GM12892 (cell line): Measurements from ENCODE around the gene HEATR9.
"Not testable (repeated sequence)": the region's sequence is repeated elsewhere in the genome, so short reads cannot be mapped to it uniquely, and the experiment has no call there.

ENCODE experiments used
- DNase-seq: peaks from one replicate; pipeline ENCODE4 v3.0.0; 2011; ENCODE audit not compliant: insufficient read length
- FAIRE-seq: peaks from 2 replicates; lab custom pipeline; 2011; peaks lifted over from hg19 to GRCh38; lab: Jason Lieb, UNC
- POLR2A ChIP-seq: IDR thresholded peaks from 2 replicates; pipeline ENCODE4 v1.6.1; 2011; ENCODE audit warnings: low read depth, low read length, control low read depth
- POLR2AphosphoS5 ChIP-seq: IDR thresholded peaks from 2 replicates; pipeline ENCODE4 v1.6.1; 2011; ENCODE audit warnings: low read depth, low read length, control low read depth
- TAF1 ChIP-seq: IDR thresholded peaks from 2 replicates; pipeline ENCODE4 v1.6.1; 2011; ENCODE audit warnings: low read depth, mild to moderate bottlenecking, control low read depth, low read length, borderline replicate concordance

HEATR9 gene

GRCh38 chr17:35906191-35906925, 37.7 kb upstream of the HEATR9 start:
- DNase-seq (no peak), FAIRE-seq (no peak)
- TF ChIP-seq POLR2AphosphoS5 (no peak), TAF1 (no peak), POLR2A (no peak)

GRCh38 chr17:35903451-35903850, 34.8 kb upstream of the HEATR9 start:
- no peak for DNase-seq

GRCh38 chr17:35901631-35902175, 33.0 kb upstream of the HEATR9 start:
- TF ChIP-seq POLR2AphosphoS5 (no peak), POLR2A (no peak), TAF1 (no peak)
- no peak for DNase-seq
- FAIRE-seq: no peak

More at GRCh38 chr17:35903451-35903850, 34.8 kb upstream of the HEATR9 start:
- FAIRE-seq: no peak
- TF ChIP-seq POLR2AphosphoS5: no peak
- TF ChIP-seq TAF1: no peak
- TF ChIP-seq POLR2A: no peak

- DNase-seq (no peak), FAIRE-seq (no peak)
- TF ChIP-seq TAF1: no peak
- TF ChIP-seq POLR2AphosphoS5: no peak
- no peak for TF ChIP-seq POLR2A
Observed at GRCh38 chr17:35900708-35901480, 32.2 kb upstream of the HEATR9 start.

GRCh38 chr17:35900280-35900679, 31.6 kb upstream of the HEATR9 start:
- TF ChIP-seq POLR2AphosphoS5 (no peak), POLR2A (no peak), TAF1 (no peak)
- DNase-seq (no peak), FAIRE-seq (no peak)

- TF ChIP-seq TAF1: no peak
- TF ChIP-seq POLR2AphosphoS5: no peak
- TF ChIP-seq POLR2A: no peak
- no peak for DNase-seq
- FAIRE-seq: no peak
Observed at GRCh38 chr17:35898283-35899070, 29.8 kb upstream of the HEATR9 start.

- not testable (repeated sequence) for DNase-seq, FAIRE-seq
Observed at GRCh38 chr17:35897772-35898171, 29.1 kb upstream of the HEATR9 start.

GRCh38 chr17:35895636-35896587, 27.2 kb upstream of the HEATR9 start:
- TF ChIP-seq POLR2A (no peak), POLR2AphosphoS5 (no peak), TAF1 (no peak)
- no peak for DNase-seq
- no peak for FAIRE-seq

- no peak for FAIRE-seq
Observed at GRCh38 chr17:35894206-35894605, 25.5 kb upstream of the HEATR9 start.

GRCh38 chr17:35893751-35894150, 25.1 kb upstream of the HEATR9 start:
- no peak for TF ChIP-seq POLR2AphosphoS5
- no peak for TF ChIP-seq TAF1
- TF ChIP-seq POLR2A: no peak
- FAIRE-seq (no peak), DNase-seq (no peak)

More at GRCh38 chr17:35894206-35894605, 25.5 kb upstream of the HEATR9 start:
- no peak for DNase-seq
- TF ChIP-seq POLR2A: no peak
- TF ChIP-seq POLR2AphosphoS5: no peak
- no peak for TF ChIP-seq TAF1
